GM19328 (cell line): ENCODE data around the gene OR8D1.
"Not testable (repeated sequence)": the region's sequence is repeated elsewhere in the genome, so short reads cannot be mapped to it uniquely, and the experiment has no call there.

Experiments
- ATAC-seq: cut with Tn5 transposase; IDR thresholded peaks from one replicate; pipeline ENCODE4 v1.9.1; 2021; ENCODE audit warnings: mild to moderate bottlenecking, moderate library complexity; ENCODE audit not compliant: unreplicated experiment

OR8D1 gene

GRCh38 chr11:124294687-124295086 lies 19.1 kb downstream of the OR8D1 start:
- no peak for ATAC-seq

GRCh38 chr11:124285610-124286344 lies 28.0 kb downstream of the OR8D1 start:
- ATAC-seq, result no peak

- ATAC-seq, result no peak
These were observed 35.5 kb downstream of the OR8D1 start for GRCh38 chr11:124278261-124278660.

- no peak for ATAC-seq
These were observed 35.9 kb downstream of the OR8D1 start for GRCh38 chr11:124277804-124278203.

- no peak for ATAC-seq
These were observed 36.5 kb downstream of the OR8D1 start for GRCh38 chr11:124277207-124277606.

- no peak for ATAC-seq
These were observed 37.7 kb downstream of the OR8D1 start for GRCh38 chr11:124276081-124276480.

- no peak for ATAC-seq
These were observed 39.7 kb downstream of the OR8D1 start for GRCh38 chr11:124274000-124274399.

- ATAC-seq, result not testable (repeated sequence)
These were observed 42.9 kb downstream of the OR8D1 start for GRCh38 chr11:124270886-124271285.

GRCh38 chr11:124265041-124265440 lies 48.7 kb downstream of the OR8D1 start:
- not testable (repeated sequence) for ATAC-seq

GRCh38 chr11:124256076-124256475 lies 57.7 kb downstream of the OR8D1 start, which contains the start of gene OR8G5:
TSS of gene OR8G5 (plus strand) at chr11:124256376. CDS start at chr11:124264932, 8,556 bp downstream.
- ATAC-seq, result no peak
